IMR-90 (cell line): Measurements from ENCODE around the gene NPAS2. TPM values are rescaled to one million over a fixed set of nuclear protein-coding genes. Genes with fewer than 3 reads are reported as not detected.

Experiments used
- ATAC-seq: fragments of 200-7000 bp; cut with Tn5 transposase; 2 replicates; pipeline ENCODE4 v1.9.1; 2020; ENCODE audit warnings: low read depth, mild to moderate bottlenecking, moderate library complexity
- BruUV-seq: library from RNA; stranded (reverse); fragments of 400-500 nt; replicated peaks from 2 replicates; lab custom pipeline; 2021; lab: Mats Ljungman, UMichigan
- CTCF ChIA-PET: fragments of 300-600 bp; formaldehyde crosslinking; extraction: SDS; loops from one replicate; lab custom pipeline; 2021; ENCODE audit warnings: antibody characterized with exemption; lab: Yijun Ruan, JAX
- POLR2A ChIA-PET: fragments of 300-600 bp; sonication (Branson Sonifier 250); formaldehyde crosslinking; loops from one replicate; lab custom pipeline; 2022; ENCODE audit warnings: antibody characterized with exemption; ENCODE audit not compliant: unreplicated experiment; lab: Charles Lee
- DNase-seq: peaks from one replicate; pipeline ENCODE4 v3.0.0; 2013
- H2AFZ ChIP-seq: replicated peaks from 2 replicates; pipeline ENCODE3; 2013; ENCODE audit warnings: low read length, mild to moderate bottlenecking; ENCODE audit not compliant: poor library complexity
- H2AK5ac ChIP-seq: 2 replicates; pipeline ENCODE4 v1.6.1; 2013; ENCODE audit warnings: low read depth, low read length, inconsistent platforms
- H2AK9ac ChIP-seq: replicated peaks from 2 replicates; pipeline ENCODE3; 2013; ENCODE audit warnings: mild to moderate bottlenecking, low read depth, low read length, moderate library complexity; ENCODE audit not compliant: poor library complexity
- H2BK120ac ChIP-seq: 2 replicates; pipeline ENCODE4 v1.6.1; 2013; ENCODE audit warnings: low read depth, low read length, inconsistent platforms
- H2BK15ac ChIP-seq: 3 replicates; pipeline ENCODE4 v1.6.1; 2013; ENCODE audit warnings: low read depth, low read length, inconsistent platforms
- H2BK20ac ChIP-seq: 2 replicates; pipeline ENCODE4 v1.6.1; 2013; ENCODE audit warnings: low read depth, mild to moderate bottlenecking, inconsistent platforms, low read length, moderate library complexity
- H2BK5ac ChIP-seq: 2 replicates; pipeline ENCODE4 v1.6.1; 2013; ENCODE audit warnings: mild to moderate bottlenecking, low read depth, low read length, inconsistent platforms; ENCODE audit not compliant: poor library complexity, severe bottlenecking
- H3K14ac ChIP-seq: replicated peaks from 2 replicates; pipeline ENCODE4 v1.6.1; 2013; ENCODE audit warnings: low read depth, low read length, inconsistent platforms
- H3K18ac ChIP-seq: 2 replicates; pipeline ENCODE4 v1.6.1; 2013; ENCODE audit warnings: low read depth, low read length, control low read depth
- H3K23ac ChIP-seq: 2 replicates; pipeline ENCODE4 v1.6.1; 2013; ENCODE audit warnings: low read depth, low read length, inconsistent platforms
- H3K27ac ChIP-seq: 2 replicates; pipeline ENCODE4 v1.5.1; 2013; ENCODE audit warnings: mild to moderate bottlenecking, control low read depth, low read length; ENCODE audit not compliant: insufficient read depth
- H3K27me3 ChIP-seq: 2 replicates; pipeline ENCODE4 v1.6.1; 2013; ENCODE audit warnings: low read length; ENCODE audit not compliant: control insufficient read depth, insufficient read depth
- H3K36me3 ChIP-seq: 2 replicates; pipeline ENCODE4 v1.6.1; 2013; ENCODE audit warnings: low read length, mixed read lengths; ENCODE audit not compliant: control insufficient read depth, insufficient read depth
- H3K4ac ChIP-seq: 2 replicates; pipeline ENCODE4 v1.6.1; 2013; ENCODE audit warnings: low read depth, low read length, inconsistent platforms
- H3K4me1 ChIP-seq: 2 replicates; pipeline ENCODE4 v1.6.1; 2013; ENCODE audit warnings: low read length, mixed read lengths; ENCODE audit not compliant: control insufficient read depth, insufficient read depth
- H3K4me2 ChIP-seq: 2 replicates; pipeline ENCODE4 v1.6.1; 2013; ENCODE audit warnings: low read depth, mild to moderate bottlenecking, control low read depth, low read length, moderate library complexity
- H3K4me3 ChIP-seq: 2 replicates; pipeline ENCODE4 v1.5.1; 2013; ENCODE audit warnings: low read depth, mild to moderate bottlenecking, control low read depth, low read length, moderate library complexity; ENCODE audit not compliant: insufficient read depth
- H3K56ac ChIP-seq: 2 replicates; pipeline ENCODE4 v1.6.1; 2013; ENCODE audit warnings: low read length, inconsistent platforms; ENCODE audit not compliant: insufficient read depth; ENCODE audit errors: extremely low read depth
- H3K79me1 ChIP-seq, 2 experiments: 2 replicates each; pipeline ENCODE4 v1.6.1; 2013; ENCODE audit warnings: low read length in 2 of 2, inconsistent platforms in 1 of 2, low read depth in 1 of 2
- H3K9ac ChIP-seq: 2 replicates; pipeline ENCODE4 v1.6.1; 2013; ENCODE audit warnings: low read depth, low read length, control low read depth
- H3K9me1 ChIP-seq: 2 replicates; pipeline ENCODE4 v1.6.1; 2013; ENCODE audit warnings: low read length, inconsistent platforms; ENCODE audit not compliant: insufficient read depth
- H3K9me3 ChIP-seq: 2 replicates; pipeline ENCODE4 v1.6.1; 2013; ENCODE audit warnings: low read length; ENCODE audit not compliant: control insufficient read depth, insufficient read depth
- H4K20me1 ChIP-seq: 2 replicates; pipeline ENCODE4 v1.6.1; 2013; ENCODE audit warnings: low read length, inconsistent platforms; ENCODE audit not compliant: insufficient read depth
- H4K5ac ChIP-seq: 2 replicates; pipeline ENCODE4 v1.6.1; 2013; ENCODE audit warnings: mild to moderate bottlenecking, low read depth, low read length, control low read depth
- H4K8ac ChIP-seq, 2 experiments: 2 replicates each; pipeline ENCODE4 v1.6.1; 2013; ENCODE audit warnings: low read depth in 2 of 2, low read length in 2 of 2, control low read depth in 1 of 2, inconsistent platforms in 1 of 2
- H4K91ac ChIP-seq: 2 replicates; pipeline ENCODE4 v1.6.1; 2013; ENCODE audit warnings: low read depth, low read length, inconsistent platforms; ENCODE audit not compliant: insufficient read depth
- BHLHE40 ChIP-seq: fragments of 150-350 bp; IDR thresholded peaks from 2 replicates; pipeline ENCODE4 v1.6.1; 2016; ENCODE audit warnings: mild to moderate bottlenecking, low read depth, low read length
- CEBPB ChIP-seq: IDR thresholded peaks from 2 replicates; pipeline ENCODE4 v1.6.1; 2012; ENCODE audit warnings: low read depth, low read length, improper control_type of control experiment
- CHD1 ChIP-seq: IDR thresholded peaks from 2 replicates; pipeline ENCODE4 v1.6.1; 2012; ENCODE audit warnings: low read depth, low read length, improper control_type of control experiment
- FOS ChIP-seq: fragments of 150-350 bp; IDR thresholded peaks from 2 replicates; pipeline ENCODE4 v1.6.1; 2016; ENCODE audit warnings: low read depth, low read length
- MAZ ChIP-seq: IDR thresholded peaks from 2 replicates; pipeline ENCODE4 v1.6.1; 2012; ENCODE audit warnings: low read depth, mild to moderate bottlenecking, low read length, improper control_type of control experiment, moderate library complexity, borderline replicate concordance
- MXI1 ChIP-seq: IDR thresholded peaks from 2 replicates; pipeline ENCODE4 v1.6.1; 2012; ENCODE audit warnings: low read depth, mild to moderate bottlenecking, low read length, moderate library complexity, borderline replicate concordance
- POLR2A ChIP-seq: IDR thresholded peaks from 2 replicates; pipeline ENCODE4 v1.6.1; 2012; ENCODE audit warnings: mild to moderate bottlenecking, low read depth, low read length
- RAD21 ChIP-seq: IDR thresholded peaks from 2 replicates; pipeline ENCODE4 v1.6.1; 2012; ENCODE audit warnings: low read length, improper control_type of control experiment
- RCOR1 ChIP-seq: IDR thresholded peaks from 2 replicates; pipeline ENCODE4 v1.6.1; 2012; ENCODE audit warnings: mild to moderate bottlenecking, low read length, improper control_type of control experiment; ENCODE audit not compliant: insufficient replicate concordance
- RFX5 ChIP-seq: IDR thresholded peaks from 2 replicates; pipeline ENCODE4 v1.8.0; 2012; ENCODE audit warnings: low read depth, mild to moderate bottlenecking, low read length, moderate library complexity
- WGBS, 2 experiments: methylation state at CpG; one replicate each; pipeline versions ENCODE4 v1.1.5 to v1.1.7; 2013; ENCODE audit warnings: missing lambda C conversion rate in 2 of 2; ENCODE audit not compliant: insufficient read length in 1 of 2; ENCODE audit errors: extremely low coverage in 2 of 2; 5-methylcytosine and 5-hydroxymethylcytosine counted together
- dilution Hi-C: fragments of 300-500 bp; cut with HindIII; formaldehyde crosslinking; loops from one replicate; pipeline ENCODE4 v1.14.3; 2018; ENCODE audit warnings: low sequenced_read_pairs; ENCODE audit not compliant: unreplicated experiment
- in situ Hi-C: fragments of 300-500 bp; cut with MboI; formaldehyde crosslinking; loops from 3 replicates; pipeline ENCODE4 v1.14.3; 2019; ENCODE audit warnings: low sequenced_read_pairs, inconsistent platforms, mixed read lengths
- intact Hi-C: fragments of 100-400 bp; cut with micrococcal nuclease; formaldehyde crosslinking; loops from 2 replicates; pipeline ENCODE4 v1.10.0; 2022
- polyA plus RNA-seq, 3 experiments: library from polyadenylated mRNA; depleted of rRNA; stranded (reverse); fragments of >200 nt; gene quantifications; 2 replicates each; pipeline ENCODE4 v1.2.3, GENCODE V29; 2012; ENCODE audit warnings: low replicate concordance in 1 of 3
- total RNA-seq: library from RNA; depleted of rRNA; stranded (reverse); fragments of >200 nt; gene quantifications from 2 replicates; pipeline ENCODE4 v1.2.3, GENCODE V29; 2012
- TF ChIP-seq, protein P1 (sequence below): conservative IDR thresholded peaks from 2 replicates; pipeline ENCODE4 v1.5.1; 2012; ENCODE audit warnings: mild to moderate bottlenecking, low read depth, low read length, improper control_type of control experiment
- TF ChIP-seq, protein P2 (sequence below): fragments of 150-350 bp; IDR thresholded peaks from 2 replicates; pipeline ENCODE4 v1.6.1; 2016; ENCODE audit warnings: low read depth, mild to moderate bottlenecking, low read length, moderate library complexity, borderline replicate concordance

Gene NPAS2
- total and polyA plus RNA-seq, 2 of the 4 experiments (the other 2 are of a cell fraction): 5.2 to 14.8 TPM

DNA sequence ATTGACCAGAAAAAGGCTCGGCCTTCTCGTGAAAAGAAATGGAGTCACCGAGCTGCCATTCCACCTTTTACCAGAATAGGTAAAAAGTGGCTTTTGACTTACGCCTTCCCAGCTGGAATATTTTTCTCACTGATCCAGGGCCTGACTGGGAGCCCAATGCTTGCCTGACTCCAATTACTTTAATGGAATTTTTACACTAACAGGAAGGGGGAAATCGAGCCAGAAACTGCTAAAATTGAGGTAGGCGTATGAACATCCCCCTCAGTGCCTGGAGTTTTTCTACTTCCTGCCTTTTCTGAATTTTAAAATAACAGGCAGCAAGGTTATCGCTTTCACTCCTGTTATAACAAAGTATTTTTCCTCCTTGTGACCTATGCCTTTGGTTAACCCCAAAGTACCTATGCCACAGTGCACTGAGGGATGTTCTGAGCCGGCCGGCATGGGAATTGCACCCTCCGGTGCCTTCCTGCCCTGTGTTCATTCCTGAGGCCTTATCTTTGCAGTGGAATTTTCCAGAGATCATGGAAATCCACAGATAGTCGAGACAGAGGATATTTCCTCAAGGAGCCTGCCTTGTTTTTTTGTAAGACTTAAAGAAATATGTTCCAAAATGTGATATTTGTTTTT is 163.9 kb downstream of the NPAS2 start:
- dilution Hi-C loops: no loop called here
- DNase-seq (no peak), ATAC-seq (peak; percentile 44; the same call in 1 of the 2 replicates)
- H4K91ac ChIP-seq: no peak overlapping the region
- POLR2A ChIA-PET: no interaction called here
- H4K5ac ChIP-seq: peak overlapping the region; percentile 42; the same call in 1 of the 2 replicates
- no peak overlapping the region for H2BK20ac ChIP-seq
- no peak overlapping the region for H3K9ac ChIP-seq
- H3K9me1 ChIP-seq: peaks cover 4% of the 10 kb centered on the region; the same call in 1 of the 2 replicates
- no peak overlapping the region for H2AFZ ChIP-seq
- intact Hi-C loops: loop anchor here (1.0 to 10.0 kb wide), 3 partner anchors 80 to 559 kb away; partner anchors contain the start of gene NPAS2
- no peak overlapping the region for H3K56ac ChIP-seq
- H4K8ac ChIP-seq: no peak overlapping the region
- H3K4ac ChIP-seq: no peak overlapping the region
- no TSS peak for BruUV-seq
- H3K18ac ChIP-seq: no peak overlapping the region
- no peaks in the 10 kb centered on the region for H3K79me1 ChIP-seq
- H3K27ac ChIP-seq: no peak overlapping the region
- H2BK15ac ChIP-seq: no peak overlapping the region
- peaks cover 3% of the 10 kb centered on the region; the same call in 1 of the 2 replicates for H3K4me1 ChIP-seq
- H3K36me3 ChIP-seq: peaks cover 10% of the 10 kb centered on the region
- H3K4me2 ChIP-seq: no peak overlapping the region
- no peak overlapping the region for H2BK120ac ChIP-seq
- TF ChIP-seq, protein P1, sequence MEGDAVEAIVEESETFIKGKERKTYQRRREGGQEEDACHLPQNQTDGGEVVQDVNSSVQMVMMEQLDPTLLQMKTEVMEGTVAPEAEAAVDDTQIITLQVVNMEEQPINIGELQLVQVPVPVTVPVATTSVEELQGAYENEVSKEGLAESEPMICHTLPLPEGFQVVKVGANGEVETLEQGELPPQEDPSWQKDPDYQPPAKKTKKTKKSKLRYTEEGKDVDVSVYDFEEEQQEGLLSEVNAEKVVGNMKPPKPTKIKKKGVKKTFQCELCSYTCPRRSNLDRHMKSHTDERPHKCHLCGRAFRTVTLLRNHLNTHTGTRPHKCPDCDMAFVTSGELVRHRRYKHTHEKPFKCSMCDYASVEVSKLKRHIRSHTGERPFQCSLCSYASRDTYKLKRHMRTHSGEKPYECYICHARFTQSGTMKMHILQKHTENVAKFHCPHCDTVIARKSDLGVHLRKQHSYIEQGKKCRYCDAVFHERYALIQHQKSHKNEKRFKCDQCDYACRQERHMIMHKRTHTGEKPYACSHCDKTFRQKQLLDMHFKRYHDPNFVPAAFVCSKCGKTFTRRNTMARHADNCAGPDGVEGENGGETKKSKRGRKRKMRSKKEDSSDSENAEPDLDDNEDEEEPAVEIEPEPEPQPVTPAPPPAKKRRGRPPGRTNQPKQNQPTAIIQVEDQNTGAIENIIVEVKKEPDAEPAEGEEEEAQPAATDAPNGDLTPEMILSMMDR: no peak
- TF ChIP-seq RAD21 (no peak), POLR2A (no peak), BHLHE40 (no peak), MAZ (no peak), FOS (no peak), RFX5 (no peak), CEBPB (no peak), MXI1 (no peak), RCOR1 (no peak), CHD1 (no peak)
- TF ChIP-seq, protein P2, sequence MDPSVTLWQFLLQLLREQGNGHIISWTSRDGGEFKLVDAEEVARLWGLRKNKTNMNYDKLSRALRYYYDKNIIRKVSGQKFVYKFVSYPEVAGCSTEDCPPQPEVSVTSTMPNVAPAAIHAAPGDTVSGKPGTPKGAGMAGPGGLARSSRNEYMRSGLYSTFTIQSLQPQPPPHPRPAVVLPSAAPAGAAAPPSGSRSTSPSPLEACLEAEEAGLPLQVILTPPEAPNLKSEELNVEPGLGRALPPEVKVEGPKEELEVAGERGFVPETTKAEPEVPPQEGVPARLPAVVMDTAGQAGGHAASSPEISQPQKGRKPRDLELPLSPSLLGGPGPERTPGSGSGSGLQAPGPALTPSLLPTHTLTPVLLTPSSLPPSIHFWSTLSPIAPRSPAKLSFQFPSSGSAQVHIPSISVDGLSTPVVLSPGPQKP: no peak
- H3K14ac ChIP-seq: no peak overlapping the region
- no peak overlapping the region for H2AK5ac ChIP-seq
- CTCF ChIA-PET: interaction anchor here (1.0 kb wide), 1 partner anchor 254 kb away, joined by 3 read pairs; no protein-coding TSS in a partner anchor
- H3K27me3 ChIP-seq: no peaks in the 10 kb centered on the region
- H3K4me3 ChIP-seq: no peak overlapping the region
- H3K23ac ChIP-seq: no peak overlapping the region
- no peaks in the 10 kb centered on the region; the same call in 1 of the 2 replicates for H4K20me1 ChIP-seq
- no peak overlapping the region for H2AK9ac ChIP-seq
- no peak overlapping the region for H2BK5ac ChIP-seq
- whole genome bisulfite sequencing, 2 experiments: 100% methylated on average over 1 of the region's 11 CpGs; no CpG with 5 or more reads in 1 of the 2 experiments
- H3K9me3 ChIP-seq: no peaks in the 10 kb centered on the region
- in situ Hi-C loops: no loop called here
